Fibroblast of lung (primary cell): Measurements from ENCODE around the gene TSHZ3.

Experiments
- EZH2 ChIP-seq: IDR thresholded peaks from 2 replicates; pipeline ENCODE4 v1.5.1; 2012; ENCODE audit warnings: low read length, control low read depth, mild to moderate bottlenecking; ENCODE audit errors: missing control alignments
- TF ChIP-seq, protein P1 (sequence below), 2 donors: IDR thresholded peaks in 1 of 2; conservative IDR thresholded peaks in 1 of 2; 1 replicate in 1 of 2; 2 replicates in 1 of 2; pipeline ENCODE4 v1.5.1; 2011 to 2012; ENCODE audit warnings: low read length in 2 of 2, control low read depth in 1 of 2, inconsistent platforms in 1 of 2, low read depth in 1 of 2, mild to moderate bottlenecking in 1 of 2

DNA sequence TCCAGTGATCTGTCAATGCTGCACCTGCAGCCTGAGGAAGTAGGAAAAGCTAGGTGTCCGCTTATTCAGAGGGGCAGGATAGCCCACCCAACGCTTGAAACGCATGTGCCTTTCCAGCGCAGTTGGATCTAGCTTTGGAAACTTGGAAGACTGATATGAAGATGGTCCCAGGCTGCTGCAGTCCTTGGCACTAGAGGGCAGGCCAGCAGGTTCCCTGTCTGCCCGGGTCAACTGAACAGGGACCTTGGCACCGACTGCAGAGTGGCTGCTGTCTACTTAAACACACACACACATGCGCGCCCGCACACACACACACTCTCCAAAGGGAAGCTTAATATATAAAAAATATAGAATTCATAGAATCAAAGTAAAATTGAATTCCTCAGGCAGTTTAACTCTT lies 100.0 kb downstream of the TSHZ3 start:
- no peak for TF ChIP-seq EZH2
- TF ChIP-seq, protein P1, sequence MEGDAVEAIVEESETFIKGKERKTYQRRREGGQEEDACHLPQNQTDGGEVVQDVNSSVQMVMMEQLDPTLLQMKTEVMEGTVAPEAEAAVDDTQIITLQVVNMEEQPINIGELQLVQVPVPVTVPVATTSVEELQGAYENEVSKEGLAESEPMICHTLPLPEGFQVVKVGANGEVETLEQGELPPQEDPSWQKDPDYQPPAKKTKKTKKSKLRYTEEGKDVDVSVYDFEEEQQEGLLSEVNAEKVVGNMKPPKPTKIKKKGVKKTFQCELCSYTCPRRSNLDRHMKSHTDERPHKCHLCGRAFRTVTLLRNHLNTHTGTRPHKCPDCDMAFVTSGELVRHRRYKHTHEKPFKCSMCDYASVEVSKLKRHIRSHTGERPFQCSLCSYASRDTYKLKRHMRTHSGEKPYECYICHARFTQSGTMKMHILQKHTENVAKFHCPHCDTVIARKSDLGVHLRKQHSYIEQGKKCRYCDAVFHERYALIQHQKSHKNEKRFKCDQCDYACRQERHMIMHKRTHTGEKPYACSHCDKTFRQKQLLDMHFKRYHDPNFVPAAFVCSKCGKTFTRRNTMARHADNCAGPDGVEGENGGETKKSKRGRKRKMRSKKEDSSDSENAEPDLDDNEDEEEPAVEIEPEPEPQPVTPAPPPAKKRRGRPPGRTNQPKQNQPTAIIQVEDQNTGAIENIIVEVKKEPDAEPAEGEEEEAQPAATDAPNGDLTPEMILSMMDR (conservative IDR thresholded peaks at IDR 0.05 in 1 of 2, IDR thresholded peaks at IDR 0.05 in 1 of 2; ENCODE audit: low read depth in 1 of 2, low read length in 2 of 2) = no peak
